ENCODE measurements around the gene ZNF624.

The ZNF624 gene

DNA sequence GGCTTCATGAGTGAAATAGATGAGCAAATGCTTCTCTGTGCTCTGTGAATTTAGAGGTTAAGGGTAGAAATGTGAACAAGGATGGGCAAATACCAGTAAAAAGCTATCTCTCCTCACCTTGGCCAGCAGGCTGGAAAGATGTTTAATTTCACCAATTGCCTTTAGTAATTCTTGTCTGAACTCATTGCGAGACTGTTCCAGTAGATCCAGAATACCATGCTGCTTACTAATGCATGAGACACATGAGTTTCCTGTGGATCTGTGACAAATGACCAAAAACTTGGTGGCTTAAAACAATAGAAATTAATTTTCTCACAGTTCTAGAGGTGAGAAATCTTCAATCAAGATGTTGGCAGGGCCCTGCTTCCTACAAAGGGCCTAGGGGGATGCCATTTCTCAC is 9.3 kb upstream of the ZNF624 start:
- H3K4me1 Mint-ChIP-seq, result no peaks in the 10 kb centered on the region
- H3K9me3 Mint-ChIP-seq, result peaks cover 5% of the 10 kb centered on the region
- no peaks in the 10 kb centered on the region for H3K36me3 Mint-ChIP-seq (ENCODE audit: low read depth)
- no peak overlapping the region for H3K27ac Mint-ChIP-seq
- no peak overlapping the region for H3K4me3 Mint-ChIP-seq
- TF ChIP-seq, protein P1, sequence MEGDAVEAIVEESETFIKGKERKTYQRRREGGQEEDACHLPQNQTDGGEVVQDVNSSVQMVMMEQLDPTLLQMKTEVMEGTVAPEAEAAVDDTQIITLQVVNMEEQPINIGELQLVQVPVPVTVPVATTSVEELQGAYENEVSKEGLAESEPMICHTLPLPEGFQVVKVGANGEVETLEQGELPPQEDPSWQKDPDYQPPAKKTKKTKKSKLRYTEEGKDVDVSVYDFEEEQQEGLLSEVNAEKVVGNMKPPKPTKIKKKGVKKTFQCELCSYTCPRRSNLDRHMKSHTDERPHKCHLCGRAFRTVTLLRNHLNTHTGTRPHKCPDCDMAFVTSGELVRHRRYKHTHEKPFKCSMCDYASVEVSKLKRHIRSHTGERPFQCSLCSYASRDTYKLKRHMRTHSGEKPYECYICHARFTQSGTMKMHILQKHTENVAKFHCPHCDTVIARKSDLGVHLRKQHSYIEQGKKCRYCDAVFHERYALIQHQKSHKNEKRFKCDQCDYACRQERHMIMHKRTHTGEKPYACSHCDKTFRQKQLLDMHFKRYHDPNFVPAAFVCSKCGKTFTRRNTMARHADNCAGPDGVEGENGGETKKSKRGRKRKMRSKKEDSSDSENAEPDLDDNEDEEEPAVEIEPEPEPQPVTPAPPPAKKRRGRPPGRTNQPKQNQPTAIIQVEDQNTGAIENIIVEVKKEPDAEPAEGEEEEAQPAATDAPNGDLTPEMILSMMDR (IDR thresholded peaks at IDR 0.05), result no peak
- no peak for DNase-seq
- H3K27me3 Mint-ChIP-seq (ENCODE audit: low read depth, poor library complexity), result peaks cover 52% of the 10 kb centered on the region

DNA sequence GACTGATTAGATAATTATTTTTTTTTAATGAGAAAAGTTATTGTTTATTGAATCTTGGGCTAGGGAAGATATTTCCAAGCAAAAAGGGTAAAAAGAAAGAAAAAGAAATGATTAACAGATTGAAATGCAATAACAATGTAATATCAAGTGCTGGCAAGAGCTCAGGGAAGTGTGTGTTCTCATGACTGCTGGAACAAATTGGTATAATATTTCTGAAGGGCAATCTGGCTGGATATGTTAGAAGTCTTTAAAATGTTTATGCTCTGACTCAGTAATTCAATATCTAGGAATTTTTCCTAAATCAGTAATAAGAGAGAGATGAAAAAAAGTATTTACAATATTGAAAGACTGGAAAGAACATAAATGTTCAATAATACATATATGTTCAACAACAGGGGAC is 7.6 kb upstream of the ZNF624 start:
- peaks cover 5% of the 10 kb centered on the region for H3K9me3 Mint-ChIP-seq
- H3K27ac Mint-ChIP-seq, result no peak overlapping the region
- no peak overlapping the region for H3K4me3 Mint-ChIP-seq
- no peak for DNase-seq
- no peaks in the 10 kb centered on the region for H3K4me1 Mint-ChIP-seq
- TF ChIP-seq, protein P1 (IDR thresholded peaks at IDR 0.05), result no peak
- no peaks in the 10 kb centered on the region for H3K36me3 Mint-ChIP-seq (ENCODE audit: low read depth)
- H3K27me3 Mint-ChIP-seq (ENCODE audit: low read depth, poor library complexity), result peaks cover 43% of the 10 kb centered on the region

DNA sequence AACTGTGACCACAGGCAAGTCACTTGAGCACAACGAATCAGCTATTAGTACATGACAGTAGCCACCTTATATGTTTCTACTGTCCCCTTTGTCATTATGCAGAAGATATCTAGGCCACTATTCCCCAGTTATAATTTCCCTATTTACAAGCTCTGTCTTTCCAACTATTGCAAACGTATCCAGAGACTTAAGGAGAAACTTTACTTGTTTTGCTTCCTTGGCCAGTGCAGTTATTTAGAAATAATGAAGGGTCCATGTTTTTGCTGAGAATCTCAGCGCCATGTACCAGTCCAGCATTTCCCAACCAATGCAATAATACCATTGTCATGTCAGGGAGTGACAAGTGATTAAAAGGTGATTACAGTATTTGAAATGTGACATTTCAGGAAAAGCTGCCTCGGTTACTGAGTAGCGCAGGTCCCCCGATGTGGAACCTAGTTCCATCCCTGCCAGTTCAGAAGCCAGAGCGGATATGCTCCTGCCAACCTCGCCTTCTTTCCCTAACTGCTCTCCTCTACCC is 743 bp downstream of the ZNF624 start:
- DNase-seq, result no peak
- Mint-ChIP-seq H3K36me3 (ENCODE audit: low read depth) (peaks cover 34% of the 10 kb centered on the region), H3K9me3 (no peaks in the 10 kb centered on the region), H3K4me1 (peaks cover 17% of the 10 kb centered on the region), H3K4me3 (peak overlapping the region; percentile 82), H3K27ac (no peak overlapping the region), H3K27me3 (ENCODE audit: low read depth, poor library complexity) (peaks cover 7% of the 10 kb centered on the region)
- TF ChIP-seq, protein P1 (IDR thresholded peaks at IDR 0.05), result no peak

DNA sequence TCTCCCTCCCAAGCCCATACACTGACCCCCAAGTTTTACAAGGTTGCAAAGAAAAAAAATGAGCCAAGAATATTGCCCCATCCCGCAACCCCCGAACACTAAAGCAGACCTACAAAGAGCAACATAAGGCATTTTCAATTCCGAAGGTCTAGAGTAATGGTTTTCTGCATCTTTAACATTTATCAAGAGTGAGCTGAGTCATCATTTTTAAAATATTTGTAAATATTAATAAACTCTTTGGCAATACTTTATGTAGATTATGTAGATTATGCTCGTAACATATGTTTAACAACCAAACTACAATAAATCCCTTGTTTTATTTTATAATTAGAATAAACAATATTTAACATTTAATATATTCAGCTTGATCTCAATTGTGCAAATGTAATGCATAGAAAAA is 1.4 kb downstream of the ZNF624 start:
- Mint-ChIP-seq H3K36me3 (ENCODE audit: low read depth) (peaks cover 39% of the 10 kb centered on the region), H3K27ac (no peak overlapping the region), H3K27me3 (ENCODE audit: low read depth, poor library complexity) (peaks cover 5% of the 10 kb centered on the region), H3K4me3 (peak overlapping the region; percentile 82), H3K9me3 (no peaks in the 10 kb centered on the region), H3K4me1 (peaks cover 17% of the 10 kb centered on the region)
- TF ChIP-seq, protein P1 (IDR thresholded peaks at IDR 0.05), result no peak
- no peak for DNase-seq

DNA sequence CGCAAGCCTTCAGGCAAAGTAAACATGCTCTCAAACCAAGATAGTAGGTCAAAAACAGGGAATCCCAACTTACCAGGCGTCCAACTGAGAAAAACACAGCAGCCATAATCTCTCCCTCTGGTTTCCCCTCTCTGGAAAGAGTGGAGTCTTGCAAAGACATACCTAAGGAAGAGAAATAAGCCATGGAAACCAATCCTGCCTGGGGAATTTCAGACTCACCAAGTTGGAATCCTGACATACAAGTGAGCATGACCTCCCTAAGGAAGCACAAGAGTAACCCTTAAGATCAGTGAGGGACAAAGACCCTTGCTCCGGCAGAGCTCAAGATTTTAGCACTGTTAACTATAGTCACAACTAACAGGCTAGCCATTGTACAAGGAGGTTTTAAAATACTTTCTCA is 4.1 kb downstream of the ZNF624 start:
- TF ChIP-seq, protein P1 (IDR thresholded peaks at IDR 0.05), result no peak
- Mint-ChIP-seq H3K36me3 (ENCODE audit: low read depth) (peaks cover 53% of the 10 kb centered on the region), H3K9me3 (no peaks in the 10 kb centered on the region), H3K27me3 (ENCODE audit: low read depth, poor library complexity) (no peaks in the 10 kb centered on the region), H3K4me3 (no peak overlapping the region), H3K27ac (peak overlapping the region; percentile 78), H3K4me1 (peaks cover 17% of the 10 kb centered on the region)
- DNase-seq, result no peak

DNA sequence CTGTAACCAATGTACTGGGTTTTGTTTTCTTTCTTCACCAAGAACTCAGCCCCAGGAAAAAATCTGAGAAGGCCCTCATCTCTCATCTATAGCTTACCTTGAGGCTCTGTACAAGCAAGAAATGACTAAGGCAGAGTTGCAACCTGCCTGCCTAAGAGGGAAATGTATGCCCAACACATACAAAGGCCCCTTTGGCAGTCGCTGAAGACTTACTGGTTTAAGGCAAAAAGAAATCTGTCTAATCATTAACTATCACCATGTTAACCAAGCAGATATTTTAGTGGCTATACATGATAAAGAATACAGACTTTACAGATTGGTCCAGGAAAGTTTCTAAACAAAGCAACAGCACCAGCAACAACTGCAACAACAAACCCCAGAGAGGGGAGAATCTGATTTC is 14.2 kb downstream of the ZNF624 start:
- Mint-ChIP-seq H3K27ac (no peak overlapping the region), H3K36me3 (ENCODE audit: low read depth) (peaks cover 89% of the 10 kb centered on the region), H3K4me1 (no peaks in the 10 kb centered on the region), H3K27me3 (ENCODE audit: low read depth, poor library complexity) (peaks cover 4% of the 10 kb centered on the region), H3K4me3 (no peak overlapping the region), H3K9me3 (peaks cover 64% of the 10 kb centered on the region)
- DNase-seq, result no peak
- TF ChIP-seq, protein P1 (IDR thresholded peaks at IDR 0.05), result no peak
